D721Med (cell line): ENCODE results near the gene ANTKMT.
"Not testable (repeated sequence)": the region's sequence is repeated elsewhere in the genome, so short reads cannot be mapped to it uniquely, and the experiment has no call there.

Experiments used
- DNase-seq: peaks from one replicate; pipeline ENCODE4 v3.0.0; 2011; ENCODE audit warnings: low spot score; ENCODE audit not compliant: insufficient read length
- FAIRE-seq: peaks from 2 replicates; lab custom pipeline; 2011; peaks lifted over from hg19 to GRCh38; lab: Jason Lieb, UNC
- CTCF ChIP-seq: IDR thresholded peaks from 2 replicates; pipeline ENCODE4 v1.5.1; 2012; ENCODE audit warnings: mild to moderate bottlenecking, control low read depth; ENCODE audit not compliant: insufficient read depth; ENCODE audit errors: missing control alignments

The ANTKMT gene

GRCh38 chr16:687499-687898, 33.4 kb upstream of the ANTKMT start:
- FAIRE-seq (no peak), DNase-seq (no peak)
- no peak for TF ChIP-seq CTCF

GRCh38 chr16:689175-689897, 31.6 kb upstream of the ANTKMT start:
- DNase-seq (no peak), FAIRE-seq (no peak)
- TF ChIP-seq CTCF, result no peak

- DNase-seq, FAIRE-seq: not testable (repeated sequence)
Measured at GRCh38 chr16:691242-691641, 29.7 kb upstream of the ANTKMT start.

GRCh38 chr16:692356-693108, 28.4 kb upstream of the ANTKMT start:
- DNase-seq, result no peak
- FAIRE-seq, result no peak
- no peak for TF ChIP-seq CTCF

- no peak for TF ChIP-seq CTCF
- DNase-seq, result no peak
- no peak for FAIRE-seq
Measured at GRCh38 chr16:693364-693763, 27.6 kb upstream of the ANTKMT start.

- no peak for TF ChIP-seq CTCF
- DNase-seq (no peak), FAIRE-seq (no peak)
Measured at GRCh38 chr16:693766-694165, 27.2 kb upstream of the ANTKMT start.

GRCh38 chr16:694187-694862, 26.6 kb upstream of the ANTKMT start:
- TF ChIP-seq CTCF, result no peak
- DNase-seq, result no peak
- FAIRE-seq, result no peak
